HG03108 (cell line): Measurements from ENCODE around the gene GLS.
"Not testable (repeated sequence)": the region's sequence is repeated elsewhere in the genome, so short reads cannot be mapped to it uniquely, and the experiment has no call there.

ENCODE experiments used
- ATAC-seq: cut with Tn5 transposase; IDR thresholded peaks from one replicate; pipeline ENCODE4 v1.9.1; 2021; ENCODE audit warnings: moderate library complexity; ENCODE audit not compliant: unreplicated experiment

The GLS gene

GRCh38 chr2:190882856-190883582 is 2.4 kb downstream of the GLS start:
- no peak for ATAC-seq

- not testable (repeated sequence) for ATAC-seq
Observed at GRCh38 chr2:190885844-190886243, 5.2 kb downstream of the GLS start.

DNA sequence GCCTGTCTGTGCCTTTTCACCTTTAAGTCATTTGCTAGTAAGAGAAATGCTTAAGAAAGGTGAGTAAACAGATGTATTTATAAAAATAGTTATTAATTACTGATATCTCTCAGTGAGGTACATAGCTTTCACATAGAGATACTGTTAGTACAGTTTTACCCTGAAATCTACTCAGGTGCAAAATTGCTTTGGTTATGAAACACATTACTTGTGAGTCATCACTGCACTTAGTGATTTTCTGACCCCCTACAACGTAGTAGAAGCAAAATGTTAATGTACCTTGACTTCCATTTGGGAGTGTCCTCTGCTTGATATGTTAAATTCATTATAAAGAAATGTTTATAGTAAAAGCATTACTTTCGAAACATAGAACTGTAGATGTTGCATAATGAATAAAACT is 6.5 kb downstream of the GLS start:
- peak; percentile 60 for ATAC-seq

DNA sequence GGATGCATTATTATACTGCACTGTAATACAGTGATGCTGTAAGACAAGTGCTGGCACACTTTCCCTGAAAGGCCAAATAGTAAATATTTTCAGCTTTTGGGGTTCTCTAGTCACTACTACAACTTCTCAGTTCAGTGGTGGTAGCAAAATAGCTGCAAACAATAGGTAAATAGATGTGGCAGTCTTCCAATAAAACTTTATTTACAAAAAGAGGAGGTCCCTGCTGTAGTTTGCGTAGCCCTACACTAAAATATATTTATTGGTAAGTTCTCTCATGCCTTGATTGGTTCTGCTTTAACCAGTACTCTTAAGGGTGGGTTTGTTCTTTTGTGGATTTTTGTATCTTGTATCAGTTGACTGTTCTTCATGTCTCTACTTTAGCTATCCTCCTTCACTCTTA is 7.8 kb downstream of the GLS start:
- ATAC-seq, result no peak

DNA sequence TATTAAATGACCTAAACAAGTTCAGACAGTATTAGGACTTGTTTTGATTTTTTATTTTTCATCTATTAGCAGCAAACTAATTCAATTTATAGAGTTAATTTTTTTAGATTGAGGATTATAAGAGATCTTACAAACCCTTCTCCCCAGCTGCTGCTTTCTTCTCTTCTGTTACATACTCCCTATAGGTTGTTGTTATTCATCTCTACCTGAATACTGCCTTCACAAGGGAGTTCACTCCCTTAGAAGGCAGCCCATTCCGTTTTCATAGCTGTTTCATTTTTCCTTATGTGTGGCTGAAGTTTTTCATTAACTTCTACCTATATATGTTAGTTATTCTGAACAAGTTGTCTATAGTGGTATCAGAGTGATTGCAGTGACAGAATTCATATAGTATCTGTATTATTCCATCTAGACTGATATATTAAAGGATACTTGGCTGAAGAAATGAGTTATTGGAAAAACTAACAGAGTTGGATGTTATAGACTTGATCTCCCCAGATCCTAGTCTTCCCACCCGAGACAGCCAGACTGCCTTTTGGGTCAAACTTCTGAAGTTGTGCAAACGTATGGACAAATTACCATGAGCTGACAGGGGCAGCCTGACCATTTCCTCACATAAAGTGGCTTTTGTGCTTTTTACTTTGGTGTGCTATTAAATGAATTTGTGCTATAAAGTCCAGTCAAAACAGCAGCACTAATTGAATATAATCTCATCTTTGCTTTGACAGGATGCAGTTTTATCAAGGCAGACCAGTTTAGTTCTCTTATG is 8.7 kb downstream of the GLS start:
- no peak for ATAC-seq

GRCh38 chr2:190891372-190891771 is 10.8 kb downstream of the GLS start:
- peak; percentile 40 for ATAC-seq

GRCh38 chr2:190891889-190892288 is 11.3 kb downstream of the GLS start:
- no peak for ATAC-seq

DNA sequence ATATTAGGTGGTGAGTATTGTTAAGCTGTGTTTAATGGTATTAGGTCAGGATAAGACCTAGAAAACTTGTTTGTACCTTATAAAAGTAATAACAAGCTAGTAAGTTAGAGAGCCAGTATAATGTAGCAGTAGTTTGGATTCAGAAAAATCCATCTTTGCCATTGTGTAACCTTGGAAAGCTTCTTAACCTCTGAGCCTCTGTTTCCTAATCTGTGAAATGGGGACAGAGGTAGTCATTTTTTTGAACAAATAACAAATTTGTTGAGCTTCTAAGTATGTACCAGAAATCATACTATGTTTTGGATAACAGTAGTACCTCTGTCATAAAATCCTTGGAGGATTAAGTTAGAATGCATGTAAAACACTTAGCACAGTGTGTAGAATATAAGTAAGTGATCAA is 12.5 kb downstream of the GLS start:
- no peak for ATAC-seq

DNA sequence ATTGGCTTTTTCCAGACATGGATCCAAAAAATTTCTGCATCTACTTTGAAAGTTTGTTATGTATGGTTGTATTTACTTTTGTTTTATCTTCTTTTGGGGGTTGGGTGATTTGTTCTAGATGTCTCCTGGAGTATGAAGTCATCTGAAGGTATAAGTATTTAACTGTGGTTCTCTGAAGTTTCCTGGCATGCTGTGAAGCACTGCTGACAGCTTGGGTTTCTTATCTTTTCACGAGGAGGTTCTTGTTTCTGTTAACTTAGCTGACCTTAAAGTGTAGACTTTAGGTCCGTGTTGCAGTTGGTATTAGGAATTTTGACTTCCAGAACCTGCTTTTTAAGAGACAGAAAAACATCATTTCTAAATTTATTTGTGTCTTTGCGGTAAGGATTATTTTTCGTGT is 15.9 kb downstream of the GLS start:
- no peak for ATAC-seq

- no peak for ATAC-seq
Observed at GRCh38 chr2:190903693-190904450, 23.3 kb downstream of the GLS start.

DNA sequence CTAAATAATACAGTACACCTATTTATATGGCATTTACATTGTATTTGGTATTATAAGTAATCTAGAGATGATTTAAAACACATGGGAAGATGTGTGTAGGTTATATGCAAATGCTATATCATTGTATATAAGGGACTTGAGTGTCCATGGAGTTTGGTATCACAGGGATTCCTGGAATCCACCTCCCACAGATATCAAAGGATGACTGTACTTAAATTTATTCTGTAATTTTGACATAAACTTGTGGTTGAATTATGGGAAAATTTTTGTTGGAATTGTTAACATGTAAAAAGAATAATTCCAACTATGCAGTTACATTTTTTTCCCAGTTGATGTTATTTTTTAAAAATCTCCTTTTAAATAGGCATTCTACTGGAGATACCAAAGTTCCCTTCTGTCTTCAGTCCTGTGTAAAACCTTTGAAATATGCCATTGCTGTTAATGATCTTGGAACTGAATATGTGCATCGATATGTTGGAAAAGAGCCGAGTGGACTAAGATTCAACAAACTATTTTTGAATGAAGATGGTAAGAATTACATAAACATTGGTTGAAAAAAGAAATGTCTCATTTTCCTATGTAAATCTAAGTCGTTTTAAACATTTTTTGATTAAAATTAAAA is 24.1 kb downstream of the GLS start:
- ATAC-seq, result no peak

GRCh38 chr2:190908532-190908931 is 27.9 kb downstream of the GLS start:
- no peak for ATAC-seq

DNA sequence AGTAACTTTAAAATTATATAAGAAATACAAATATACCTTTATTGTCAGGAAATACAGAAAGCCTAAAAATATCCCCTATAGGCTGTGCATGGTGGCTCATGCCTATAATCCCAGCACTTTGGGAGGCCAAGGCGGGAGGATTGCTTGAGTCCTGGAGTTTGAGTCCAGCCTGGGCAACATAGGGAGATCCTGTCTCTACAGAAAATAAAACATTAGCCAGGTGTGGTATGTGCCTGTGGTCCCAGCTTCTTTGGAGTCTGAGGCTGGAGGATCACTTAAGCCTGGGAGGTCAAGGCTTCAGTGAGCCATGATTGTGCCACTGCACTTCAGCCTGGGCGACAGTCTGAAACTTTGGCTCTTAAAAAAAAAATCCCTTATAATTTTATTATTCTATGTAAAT is 29.1 kb downstream of the GLS start:
- no peak for ATAC-seq

DNA sequence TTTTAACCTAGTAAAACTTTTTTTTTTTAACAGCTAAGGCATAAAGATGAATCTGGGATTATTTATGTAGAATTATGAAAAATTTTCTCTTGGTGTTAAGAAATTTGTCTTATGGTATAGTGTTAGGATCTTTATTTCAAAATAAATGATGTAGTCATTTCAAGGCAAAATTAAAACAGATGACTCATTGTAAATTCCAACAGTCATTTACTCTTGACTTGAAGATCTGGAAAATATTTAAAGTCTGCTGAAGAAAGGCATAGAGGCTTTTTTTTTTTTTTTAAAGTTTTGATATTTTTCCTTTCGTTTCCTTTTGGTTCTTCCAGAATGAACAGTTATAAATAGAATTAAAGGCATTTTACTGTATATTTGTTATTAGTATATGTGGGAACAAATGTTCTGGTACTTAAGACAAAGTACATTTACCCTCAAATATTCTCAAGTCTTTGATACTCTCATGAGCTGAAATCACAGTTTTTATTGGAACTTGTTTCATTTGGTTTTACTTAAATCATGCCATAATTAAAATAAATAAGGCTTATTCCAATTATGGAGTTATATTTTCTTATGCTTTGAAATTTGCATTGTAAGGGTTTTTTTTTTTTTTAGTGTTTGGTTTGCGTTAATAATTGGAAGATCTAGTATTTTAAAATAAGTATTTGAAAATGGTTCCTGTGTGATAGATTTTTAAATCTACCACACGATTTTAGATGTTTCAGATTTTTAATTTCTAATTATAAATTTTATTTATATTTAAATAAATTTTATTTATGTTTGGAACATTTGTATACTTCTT is 29.9 kb downstream of the GLS start:
- no peak for ATAC-seq

- peak; percentile 90 for ATAC-seq
Observed at GRCh38 chr2:190911813-190912212, 31.2 kb downstream of the GLS start.

DNA sequence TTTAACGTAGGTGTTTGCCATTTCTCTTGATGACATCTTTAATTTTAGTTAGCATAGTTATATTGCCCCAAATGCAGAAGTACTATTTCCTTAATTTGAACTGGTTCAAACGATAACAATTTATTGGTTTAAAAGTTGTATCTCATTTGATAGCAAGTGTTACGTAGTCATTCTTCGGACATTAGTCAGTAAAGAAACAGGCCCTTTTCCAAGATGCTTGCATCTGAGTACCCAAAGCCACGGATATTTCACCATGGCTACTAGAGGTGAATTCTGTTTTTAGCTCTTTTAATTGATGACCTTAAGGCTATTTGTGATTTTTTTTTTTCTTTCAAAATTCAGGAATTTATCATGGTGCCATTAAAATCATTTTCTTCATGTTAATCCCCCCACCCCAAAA is 32.1 kb downstream of the GLS start:
- no peak for ATAC-seq

DNA sequence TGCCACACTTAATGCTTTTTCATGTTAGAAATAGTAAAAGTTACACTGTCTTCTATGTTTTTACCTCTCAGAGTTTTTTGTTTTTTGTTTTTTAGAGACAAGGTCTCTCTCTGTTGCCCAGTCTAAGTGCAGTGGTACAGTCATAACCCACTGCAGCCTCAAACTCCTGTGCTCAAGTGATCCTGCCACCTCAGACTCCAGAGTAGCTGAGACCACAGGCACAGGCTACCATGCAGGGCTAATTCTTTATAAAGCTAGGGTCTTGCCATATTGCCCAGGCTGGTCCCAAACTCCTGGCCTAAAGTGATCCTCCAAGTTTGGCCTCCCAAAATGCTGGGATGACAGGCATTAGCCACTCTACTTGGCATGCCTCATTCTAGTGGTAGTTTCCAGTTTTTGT is 33.1 kb downstream of the GLS start:
- no peak for ATAC-seq

DNA sequence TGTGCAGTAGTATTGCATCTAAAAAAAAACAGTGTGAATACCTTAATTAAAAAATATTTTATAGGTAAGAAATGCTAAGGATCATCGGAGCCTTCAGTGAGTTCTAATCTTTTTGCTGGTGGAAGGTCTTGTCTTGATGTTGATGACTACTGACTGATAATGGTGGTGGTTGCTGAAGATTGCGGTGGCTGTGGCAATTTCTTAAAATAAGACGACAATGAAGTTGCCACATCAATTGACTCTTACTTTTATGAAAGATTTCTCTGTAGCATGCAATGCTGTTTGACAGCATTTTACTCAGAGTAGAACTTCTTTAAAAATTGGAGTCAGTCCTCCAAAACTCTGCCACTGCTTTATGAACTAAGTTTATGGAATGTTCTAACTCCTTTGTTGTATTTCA is 36.2 kb downstream of the GLS start:
- no peak for ATAC-seq

DNA sequence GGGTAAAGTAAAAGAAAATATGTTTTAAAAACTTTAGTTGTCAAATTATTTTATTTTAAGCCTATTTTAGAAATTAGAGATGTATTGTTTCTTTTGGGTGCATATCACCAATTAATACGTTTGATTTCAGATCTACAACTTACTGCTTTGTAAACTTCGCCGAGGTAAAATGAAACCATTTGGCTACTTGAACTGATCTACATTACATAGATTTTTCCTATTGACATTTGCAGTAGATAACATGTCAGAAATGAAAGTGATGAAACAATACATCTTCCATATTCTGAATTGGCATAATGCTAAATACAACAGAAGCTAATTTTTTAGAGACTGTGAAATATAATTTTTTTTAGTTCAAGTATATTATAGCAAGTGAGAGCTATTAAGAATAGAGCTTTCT is 39.5 kb downstream of the GLS start:
- ATAC-seq, result no peak

DNA sequence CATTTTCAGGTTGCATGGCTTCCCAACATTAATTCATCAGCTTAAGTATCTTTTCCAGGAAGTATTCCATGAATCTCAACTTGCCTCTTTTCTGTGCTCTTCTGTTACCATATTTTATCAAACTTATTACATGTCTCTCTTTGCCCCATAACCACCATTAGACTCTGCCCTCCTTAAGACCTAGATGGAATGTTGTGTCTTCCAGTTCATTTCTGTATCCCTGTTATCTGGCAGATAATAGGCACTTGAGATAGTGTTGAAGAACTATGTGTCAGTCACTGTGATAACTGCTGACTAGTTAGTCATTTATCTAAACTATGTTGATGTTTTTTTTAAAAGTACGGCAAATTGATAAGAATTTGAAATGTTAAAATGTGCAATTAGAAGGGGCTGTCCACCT is 41.8 kb downstream of the GLS start:
- no peak for ATAC-seq

DNA sequence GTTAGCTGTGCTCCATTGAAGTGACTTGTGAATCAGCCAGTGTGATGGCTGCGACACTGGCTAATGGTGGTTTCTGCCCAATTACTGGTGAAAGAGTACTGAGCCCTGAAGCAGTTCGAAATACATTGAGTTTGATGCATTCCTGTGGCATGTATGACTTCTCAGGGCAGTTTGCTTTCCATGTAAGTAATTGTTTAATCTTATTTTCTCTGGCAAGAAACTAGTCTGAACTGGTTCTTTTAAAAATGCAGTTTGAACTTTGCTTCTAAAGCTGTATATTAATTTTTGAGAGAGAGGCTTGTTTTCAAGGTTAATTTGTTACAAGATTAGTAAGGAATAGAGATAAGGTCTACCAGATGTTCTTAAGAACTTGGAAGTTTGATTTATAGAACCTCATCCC is 46.7 kb downstream of the GLS start:
- no peak for ATAC-seq
